IMR-90 (cell line): ENCODE data around the gene KIAA1614. TPM values are rescaled to one million over a fixed set of nuclear protein-coding genes. Genes with fewer than 3 reads are reported as not detected.

ENCODE experiments used
- ATAC-seq: fragments of 200-7000 bp; cut with Tn5 transposase; 2 replicates; pipeline ENCODE4 v1.9.1; 2020; ENCODE audit warnings: low read depth, mild to moderate bottlenecking, moderate library complexity
- BruUV-seq: library from RNA; stranded (reverse); fragments of 400-500 nt; replicated peaks from 2 replicates; lab custom pipeline; 2021; lab: Mats Ljungman, UMichigan
- CTCF ChIA-PET: fragments of 300-600 bp; formaldehyde crosslinking; extraction: SDS; loops from one replicate; lab custom pipeline; 2021; ENCODE audit warnings: antibody characterized with exemption; lab: Yijun Ruan, JAX
- POLR2A ChIA-PET: fragments of 300-600 bp; sonication (Branson Sonifier 250); formaldehyde crosslinking; loops from one replicate; lab custom pipeline; 2022; ENCODE audit warnings: antibody characterized with exemption; ENCODE audit not compliant: unreplicated experiment; lab: Charles Lee
- DNase-seq: peaks from one replicate; pipeline ENCODE4 v3.0.0; 2013
- H2AFZ ChIP-seq: replicated peaks from 2 replicates; pipeline ENCODE3; 2013; ENCODE audit warnings: low read length, mild to moderate bottlenecking; ENCODE audit not compliant: poor library complexity
- H2AK5ac ChIP-seq: 2 replicates; pipeline ENCODE4 v1.6.1; 2013; ENCODE audit warnings: low read depth, low read length, inconsistent platforms
- H2AK9ac ChIP-seq: replicated peaks from 2 replicates; pipeline ENCODE3; 2013; ENCODE audit warnings: mild to moderate bottlenecking, low read depth, low read length, moderate library complexity; ENCODE audit not compliant: poor library complexity
- H2BK120ac ChIP-seq: 2 replicates; pipeline ENCODE4 v1.6.1; 2013; ENCODE audit warnings: low read depth, low read length, inconsistent platforms
- H2BK15ac ChIP-seq: 3 replicates; pipeline ENCODE4 v1.6.1; 2013; ENCODE audit warnings: low read depth, low read length, inconsistent platforms
- H2BK20ac ChIP-seq: 2 replicates; pipeline ENCODE4 v1.6.1; 2013; ENCODE audit warnings: low read depth, mild to moderate bottlenecking, inconsistent platforms, low read length, moderate library complexity
- H2BK5ac ChIP-seq: 2 replicates; pipeline ENCODE4 v1.6.1; 2013; ENCODE audit warnings: mild to moderate bottlenecking, low read depth, low read length, inconsistent platforms; ENCODE audit not compliant: poor library complexity, severe bottlenecking
- H3K14ac ChIP-seq: replicated peaks from 2 replicates; pipeline ENCODE4 v1.6.1; 2013; ENCODE audit warnings: low read depth, low read length, inconsistent platforms
- H3K18ac ChIP-seq: 2 replicates; pipeline ENCODE4 v1.6.1; 2013; ENCODE audit warnings: low read depth, low read length, control low read depth
- H3K23ac ChIP-seq: 2 replicates; pipeline ENCODE4 v1.6.1; 2013; ENCODE audit warnings: low read depth, low read length, inconsistent platforms
- H3K27ac ChIP-seq: 2 replicates; pipeline ENCODE4 v1.5.1; 2013; ENCODE audit warnings: mild to moderate bottlenecking, control low read depth, low read length; ENCODE audit not compliant: insufficient read depth
- H3K27me3 ChIP-seq: 2 replicates; pipeline ENCODE4 v1.6.1; 2013; ENCODE audit warnings: low read length; ENCODE audit not compliant: control insufficient read depth, insufficient read depth
- H3K36me3 ChIP-seq: 2 replicates; pipeline ENCODE4 v1.6.1; 2013; ENCODE audit warnings: low read length, mixed read lengths; ENCODE audit not compliant: control insufficient read depth, insufficient read depth
- H3K4ac ChIP-seq: 2 replicates; pipeline ENCODE4 v1.6.1; 2013; ENCODE audit warnings: low read depth, low read length, inconsistent platforms
- H3K4me1 ChIP-seq: 2 replicates; pipeline ENCODE4 v1.6.1; 2013; ENCODE audit warnings: low read length, mixed read lengths; ENCODE audit not compliant: control insufficient read depth, insufficient read depth
- H3K4me2 ChIP-seq: 2 replicates; pipeline ENCODE4 v1.6.1; 2013; ENCODE audit warnings: low read depth, mild to moderate bottlenecking, control low read depth, low read length, moderate library complexity
- H3K4me3 ChIP-seq: 2 replicates; pipeline ENCODE4 v1.5.1; 2013; ENCODE audit warnings: low read depth, mild to moderate bottlenecking, control low read depth, low read length, moderate library complexity; ENCODE audit not compliant: insufficient read depth
- H3K56ac ChIP-seq: 2 replicates; pipeline ENCODE4 v1.6.1; 2013; ENCODE audit warnings: low read length, inconsistent platforms; ENCODE audit not compliant: insufficient read depth; ENCODE audit errors: extremely low read depth
- H3K79me1 ChIP-seq, 2 experiments: 2 replicates each; pipeline ENCODE4 v1.6.1; 2013; ENCODE audit warnings: low read length in 2 of 2, inconsistent platforms in 1 of 2, low read depth in 1 of 2
- H3K9ac ChIP-seq: 2 replicates; pipeline ENCODE4 v1.6.1; 2013; ENCODE audit warnings: low read depth, low read length, control low read depth
- H3K9me1 ChIP-seq: 2 replicates; pipeline ENCODE4 v1.6.1; 2013; ENCODE audit warnings: low read length, inconsistent platforms; ENCODE audit not compliant: insufficient read depth
- H3K9me3 ChIP-seq: 2 replicates; pipeline ENCODE4 v1.6.1; 2013; ENCODE audit warnings: low read length; ENCODE audit not compliant: control insufficient read depth, insufficient read depth
- H4K20me1 ChIP-seq: 2 replicates; pipeline ENCODE4 v1.6.1; 2013; ENCODE audit warnings: low read length, inconsistent platforms; ENCODE audit not compliant: insufficient read depth
- H4K5ac ChIP-seq: 2 replicates; pipeline ENCODE4 v1.6.1; 2013; ENCODE audit warnings: mild to moderate bottlenecking, low read depth, low read length, control low read depth
- H4K8ac ChIP-seq, 2 experiments: 2 replicates each; pipeline ENCODE4 v1.6.1; 2013; ENCODE audit warnings: low read depth in 2 of 2, low read length in 2 of 2, control low read depth in 1 of 2, inconsistent platforms in 1 of 2
- H4K91ac ChIP-seq: 2 replicates; pipeline ENCODE4 v1.6.1; 2013; ENCODE audit warnings: low read depth, low read length, inconsistent platforms; ENCODE audit not compliant: insufficient read depth
- BHLHE40 ChIP-seq: fragments of 150-350 bp; IDR thresholded peaks from 2 replicates; pipeline ENCODE4 v1.6.1; 2016; ENCODE audit warnings: mild to moderate bottlenecking, low read depth, low read length
- CEBPB ChIP-seq: IDR thresholded peaks from 2 replicates; pipeline ENCODE4 v1.6.1; 2012; ENCODE audit warnings: low read depth, low read length, improper control_type of control experiment
- CHD1 ChIP-seq: IDR thresholded peaks from 2 replicates; pipeline ENCODE4 v1.6.1; 2012; ENCODE audit warnings: low read depth, low read length, improper control_type of control experiment
- CTCF ChIP-seq: conservative IDR thresholded peaks from 2 replicates; pipeline ENCODE4 v1.5.1; 2012; ENCODE audit warnings: mild to moderate bottlenecking, low read depth, low read length, improper control_type of control experiment
- ELK1 ChIP-seq: fragments of 150-350 bp; IDR thresholded peaks from 2 replicates; pipeline ENCODE4 v1.6.1; 2016; ENCODE audit warnings: low read depth, mild to moderate bottlenecking, low read length, moderate library complexity, borderline replicate concordance
- FOS ChIP-seq: fragments of 150-350 bp; IDR thresholded peaks from 2 replicates; pipeline ENCODE4 v1.6.1; 2016; ENCODE audit warnings: low read depth, low read length
- MAFK ChIP-seq: IDR thresholded peaks from 2 replicates; pipeline ENCODE4 v1.6.1; 2012; ENCODE audit warnings: low read depth, low read length, improper control_type of control experiment
- MAZ ChIP-seq: IDR thresholded peaks from 2 replicates; pipeline ENCODE4 v1.6.1; 2012; ENCODE audit warnings: low read depth, mild to moderate bottlenecking, low read length, improper control_type of control experiment, moderate library complexity, borderline replicate concordance
- MXI1 ChIP-seq: IDR thresholded peaks from 2 replicates; pipeline ENCODE4 v1.6.1; 2012; ENCODE audit warnings: low read depth, mild to moderate bottlenecking, low read length, moderate library complexity, borderline replicate concordance
- NFE2L2 ChIP-seq: fragments of 150-350 bp; IDR thresholded peaks from 2 replicates; pipeline ENCODE4 v1.6.1; 2016; ENCODE audit warnings: low read depth, mild to moderate bottlenecking, low read length
- POLR2A ChIP-seq: IDR thresholded peaks from 2 replicates; pipeline ENCODE4 v1.6.1; 2012; ENCODE audit warnings: mild to moderate bottlenecking, low read depth, low read length
- RAD21 ChIP-seq: IDR thresholded peaks from 2 replicates; pipeline ENCODE4 v1.6.1; 2012; ENCODE audit warnings: low read length, improper control_type of control experiment
- RCOR1 ChIP-seq: IDR thresholded peaks from 2 replicates; pipeline ENCODE4 v1.6.1; 2012; ENCODE audit warnings: mild to moderate bottlenecking, low read length, improper control_type of control experiment; ENCODE audit not compliant: insufficient replicate concordance
- RFX5 ChIP-seq: IDR thresholded peaks from 2 replicates; pipeline ENCODE4 v1.8.0; 2012; ENCODE audit warnings: low read depth, mild to moderate bottlenecking, low read length, moderate library complexity
- SMC3 ChIP-seq: fragments of 150-350 bp; IDR thresholded peaks from 2 replicates; pipeline ENCODE4 v1.6.1; 2016; ENCODE audit warnings: low read depth, mild to moderate bottlenecking, antibody characterized with exemption, low read length, moderate library complexity
- USF2 ChIP-seq: fragments of 150-350 bp; IDR thresholded peaks from 2 replicates; pipeline ENCODE4 v1.6.1; 2017; ENCODE audit warnings: mild to moderate bottlenecking, antibody characterized with exemption, low read length, low read depth
- WGBS, 2 experiments: methylation state at CpG; one replicate each; pipeline versions ENCODE4 v1.1.5 to v1.1.7; 2013; ENCODE audit warnings: missing lambda C conversion rate in 2 of 2; ENCODE audit not compliant: insufficient read length in 1 of 2; ENCODE audit errors: extremely low coverage in 2 of 2; 5-methylcytosine and 5-hydroxymethylcytosine counted together
- dilution Hi-C: fragments of 300-500 bp; cut with HindIII; formaldehyde crosslinking; loops from one replicate; pipeline ENCODE4 v1.14.3; 2018; ENCODE audit warnings: low sequenced_read_pairs; ENCODE audit not compliant: unreplicated experiment
- in situ Hi-C: fragments of 300-500 bp; cut with MboI; formaldehyde crosslinking; loops from 3 replicates; pipeline ENCODE4 v1.14.3; 2019; ENCODE audit warnings: low sequenced_read_pairs, inconsistent platforms, mixed read lengths
- intact Hi-C: fragments of 100-400 bp; cut with micrococcal nuclease; formaldehyde crosslinking; loops from 2 replicates; pipeline ENCODE4 v1.10.0; 2022
- polyA plus RNA-seq, 3 experiments: library from polyadenylated mRNA; depleted of rRNA; stranded (reverse); fragments of >200 nt; gene quantifications; 2 replicates each; pipeline ENCODE4 v1.2.3, GENCODE V29; 2012; ENCODE audit warnings: low replicate concordance in 1 of 3
- total RNA-seq: library from RNA; depleted of rRNA; stranded (reverse); fragments of >200 nt; gene quantifications from 2 replicates; pipeline ENCODE4 v1.2.3, GENCODE V29; 2012

Gene KIAA1614
- total and polyA plus RNA-seq, 2 of the 4 experiments (the other 2 are of a cell fraction): 1.8 to 3.5 TPM

- no peak overlapping the region for H2BK120ac ChIP-seq
- H3K23ac ChIP-seq: no peak overlapping the region
- no peak overlapping the region for H3K4me3 ChIP-seq
- no peak overlapping the region for H3K9ac ChIP-seq
- BruUV-seq: no TSS peak
- H4K8ac ChIP-seq: no peak overlapping the region
- no peak overlapping the region for H2BK20ac ChIP-seq
- H3K27ac ChIP-seq: no peak overlapping the region
- in situ Hi-C loops (no loop called here), intact Hi-C loops (no loop called here), dilution Hi-C loops (no loop called here)
- no peak overlapping the region for H2AFZ ChIP-seq
- no peak overlapping the region for H3K4ac ChIP-seq
- H4K20me1 ChIP-seq: no peaks in the 10 kb centered on the region
- no peaks in the 10 kb centered on the region for H3K27me3 ChIP-seq
- 94% methylated on average over 7 of the region's 15 CpGs; no CpG with 5 or more reads in 1 of the 2 experiments for WGBS, 2 experiments
- no peak overlapping the region for H2BK15ac ChIP-seq
- peaks cover 4% of the 10 kb centered on the region for H3K9me3 ChIP-seq
- DNase-seq: no peak
- H2BK5ac ChIP-seq: no peak overlapping the region
- H4K91ac ChIP-seq: no peak overlapping the region
- H3K9me1 ChIP-seq: peaks cover 3% of the 10 kb centered on the region; the same call in 1 of the 2 replicates
- no peak overlapping the region for H3K4me2 ChIP-seq
- TF ChIP-seq CTCF: no peak
- TF ChIP-seq MAZ: no peak
- no peak for TF ChIP-seq FOS
- TF ChIP-seq POLR2A: no peak
- TF ChIP-seq CHD1: no peak
- TF ChIP-seq SMC3: no peak
- TF ChIP-seq BHLHE40: no peak
- TF ChIP-seq CEBPB: no peak
- no peak for TF ChIP-seq MAFK
- no peak for TF ChIP-seq ELK1
- TF ChIP-seq USF2: no peak
- no peak for TF ChIP-seq NFE2L2
- TF ChIP-seq RFX5: no peak
- no peak for TF ChIP-seq RAD21
- TF ChIP-seq MXI1: no peak
- no peak for TF ChIP-seq RCOR1
- H3K56ac ChIP-seq: no peak overlapping the region
- 0 out of 4 replicates have a peak, but pooled peaks cover 0 to 3% of the 10 kb centered on the region in 2 experiments for H3K79me1 ChIP-seq
- no peak overlapping the region for H4K5ac ChIP-seq
- no peak overlapping the region for H2AK9ac ChIP-seq
- no peak overlapping the region for H2AK5ac ChIP-seq
- no peak for ATAC-seq
- H3K18ac ChIP-seq: no peak overlapping the region
- peaks cover 29% of the 10 kb centered on the region for H3K36me3 ChIP-seq
- peaks cover 8% of the 10 kb centered on the region for H3K4me1 ChIP-seq
- no peak overlapping the region for H3K14ac ChIP-seq
- CTCF ChIA-PET: no interaction called here
- POLR2A ChIA-PET: no interaction called here
These were observed 32.5 kb downstream of the KIAA1614 start for GRCh38 chr1:180945151-180945550.
